Tibial nerve (tissue), 4 donors: ENCODE results near the gene ACBD3. TPM values are rescaled to one million over a fixed set of nuclear protein-coding genes. Genes with fewer than 3 reads are reported as not detected.

Experiments
- DNase-seq, 2 donors: peaks; one replicate each; pipeline ENCODE4 v3.0.0-alpha.2; 2019; ENCODE audit warnings: low spot score in 2 of 2
- H3K27ac ChIP-seq, 4 donors: fragments of 200-600 bp; sonication (generic) in 3 of 4; one replicate each; pipeline ENCODE4 v1.5.1; 2017 to 2019; ENCODE audit warnings: mild to moderate bottlenecking in 1 of 4
- H3K27me3 ChIP-seq, 2 donors: fragments of 200-600 bp; sonication (generic) in 1 of 2; one replicate each; pipeline versions ENCODE4 v1.5.1 to v1.6.0; 2017 to 2019
- H3K36me3 ChIP-seq, 3 donors: fragments of 200-600 bp; sonication (generic); one replicate each; pipeline ENCODE4 v1.5.1; 2018 to 2019
- H3K4me1 ChIP-seq, 4 donors: fragments of 200-600 bp; sonication (generic) in 3 of 4; one replicate each; pipeline ENCODE4 v1.5.1; 2017 to 2019
- H3K4me3 ChIP-seq, 4 donors: fragments of 200-600 bp; sonication (generic) in 3 of 4; one replicate each; pipeline ENCODE4 v1.5.1; 2017 to 2019; ENCODE audit warnings: mild to moderate bottlenecking in 1 of 4, moderate library complexity in 1 of 4
- H3K9me3 ChIP-seq, 4 donors: fragments of 200-600 bp; sonication (generic) in 3 of 4; one replicate each; pipeline ENCODE4 v1.5.1; 2017 to 2019
- CTCF ChIP-seq, 5 experiments: fragments of 200-600 bp in 3 of 5; fragments of 450-650 bp in 2 of 5; sonication (generic) in 3 of 5; IDR thresholded peaks; one replicate each; pipeline ENCODE4 v1.5.1; 2016 to 2019; ENCODE audit warnings: antibody characterized with exemption in 5 of 5, mild to moderate bottlenecking in 3 of 5, moderate library complexity in 2 of 5
- EP300 ChIP-seq, 2 donors: sonication (generic); formaldehyde crosslinking; IDR thresholded peaks; one replicate each; pipeline ENCODE4 v1.6.1; 2017; ENCODE audit warnings: antibody characterized with exemption in 2 of 2, mild to moderate bottlenecking in 1 of 2
- POLR2A ChIP-seq, 2 donors: fragments of 450-650 bp; IDR thresholded peaks; one replicate each; pipeline ENCODE4 v1.6.1; 2017; ENCODE audit warnings: antibody characterized with exemption in 2 of 2, mild to moderate bottlenecking in 2 of 2, moderate library complexity in 2 of 2
- WGBS, 2 donors: methylation state at CpG; one replicate each; pipeline ENCODE4 v1.1.5; 2018; 5-methylcytosine and 5-hydroxymethylcytosine counted together
- total RNA-seq, 4 donors: library from RNA; depleted of rRNA; stranded (reverse); fragments of >200 nt; gene quantifications; one replicate each; pipeline ENCODE4 v1.1.0, GENCODE V29; 2016

The ACBD3 gene
- total RNA-seq, 4 donors from 2014 or later, result 41.4 to 54.9 (median 45.4) TPM

- 88 to 96% methylated on average over 3 of the region's 3 CpGs for WGBS, 2 donors
- TF ChIP-seq CTCF (IDR thresholded peaks at IDR 0.05) (no peak), EP300 (IDR thresholded peaks at IDR 0.05) (no peak), POLR2A (IDR thresholded peaks at IDR 0.05) (no peak)
Measured at GRCh38 chr1:226202246-226202645, 15.7 kb upstream of the ACBD3 start.

GRCh38 chr1:226201029-226201593 is 14.6 kb upstream of the ACBD3 start:
- no peak overlapping the region for H3K27ac ChIP-seq
- DNase-seq, result no peak
- H3K27me3 ChIP-seq, result no peaks in the 10 kb centered on the region
- 50 to 60% methylated on average over 5 of the region's 5 CpGs for WGBS, 2 donors
- H3K4me1 ChIP-seq, result peaks cover 0 to 5% (median 0%) of the 10 kb centered on the region in 4 donors
- no peaks in the 10 kb centered on the region for H3K9me3 ChIP-seq
- H3K4me3 ChIP-seq, result no peak overlapping the region
- TF ChIP-seq CTCF (IDR thresholded peaks at IDR 0.05) (no peak), POLR2A (IDR thresholded peaks at IDR 0.05) (no peak), EP300 (IDR thresholded peaks at IDR 0.05) (no peak)
- no peaks in the 10 kb centered on the region for H3K36me3 ChIP-seq

More at GRCh38 chr1:226202246-226202645, 15.7 kb upstream of the ACBD3 start:
- Histone ChIP-seq H3K4me1 (no peaks in the 10 kb centered on the region), H3K27ac (no peak overlapping the region), H3K27me3 (no peaks in the 10 kb centered on the region), H3K36me3 (no peaks in the 10 kb centered on the region), H3K9me3 (no peaks in the 10 kb centered on the region), H3K4me3 (no peak overlapping the region)
- no peak for DNase-seq

DNA sequence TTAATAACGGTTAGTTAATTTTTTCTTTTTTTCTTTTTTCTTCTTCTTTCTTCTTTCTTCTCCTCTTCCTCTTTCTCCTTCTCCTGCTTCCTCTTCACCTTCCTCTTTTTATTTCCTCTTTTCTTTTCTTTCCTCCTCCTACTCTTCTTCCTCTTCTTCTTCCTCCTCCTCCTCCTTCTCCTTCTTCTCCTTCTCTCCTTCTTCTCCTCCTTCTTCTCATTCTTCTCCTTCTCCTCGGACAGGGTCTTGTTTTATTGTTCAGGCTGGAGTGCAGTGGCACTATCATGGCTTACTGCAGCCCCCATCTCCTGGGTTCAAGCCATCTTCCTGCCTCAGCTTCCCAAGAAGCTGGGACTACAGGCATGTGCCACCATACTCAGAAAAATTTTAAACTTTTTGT is 13.4 kb upstream of the ACBD3 start:
- Histone ChIP-seq H3K27ac (no peak overlapping the region), H3K27me3 (no peaks in the 10 kb centered on the region), H3K4me3 (no peak overlapping the region), H3K36me3 (no peaks in the 10 kb centered on the region), H3K9me3 (no peaks in the 10 kb centered on the region), H3K4me1 (peaks cover 0 to 5% (median 0%) of the 10 kb centered on the region in 4 donors)
- DNase-seq, result no peak
- 66 to 67% methylated on average over 2 of the region's 2 CpGs for WGBS, 2 donors
- TF ChIP-seq CTCF (IDR thresholded peaks at IDR 0.05) (no peak), POLR2A (IDR thresholded peaks at IDR 0.05) (no peak), EP300 (IDR thresholded peaks at IDR 0.05) (no peak)

DNA sequence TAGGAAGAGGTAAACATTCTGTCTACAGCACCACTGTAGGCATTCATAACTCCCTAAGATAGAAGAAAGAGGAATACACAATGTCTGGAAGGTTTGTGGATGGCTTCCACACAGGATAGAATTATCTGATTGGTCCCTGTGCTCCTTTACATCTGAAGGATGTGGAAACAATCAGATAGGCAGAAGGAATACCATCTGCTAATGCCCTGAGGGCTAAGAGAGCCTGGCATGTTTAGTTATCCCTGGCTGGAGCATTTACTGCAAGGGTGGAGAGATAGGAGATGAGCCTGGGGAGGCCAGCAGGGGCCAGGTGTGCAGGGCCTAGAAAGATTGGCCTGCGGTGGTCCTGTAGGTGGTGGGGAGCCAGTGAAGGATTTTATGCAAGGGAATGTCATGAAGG is 8.6 kb upstream of the ACBD3 start:
- H3K4me3 ChIP-seq, result no peak overlapping the region
- H3K36me3 ChIP-seq, result no peaks in the 10 kb centered on the region
- peaks cover 0 to 5% (median 0%) of the 10 kb centered on the region in 4 donors for H3K4me1 ChIP-seq
- DNase-seq, result no peak
- H3K27ac ChIP-seq, result no peak overlapping the region
- 81 to 94% methylated on average over 1 of the region's 1 CpG for WGBS, 2 donors
- TF ChIP-seq EP300 (IDR thresholded peaks at IDR 0.05) (no peak), CTCF (IDR thresholded peaks at IDR 0.05) (no peak), POLR2A (IDR thresholded peaks at IDR 0.05) (no peak)
- H3K9me3 ChIP-seq, result no peaks in the 10 kb centered on the region
- no peaks in the 10 kb centered on the region for H3K27me3 ChIP-seq

DNA sequence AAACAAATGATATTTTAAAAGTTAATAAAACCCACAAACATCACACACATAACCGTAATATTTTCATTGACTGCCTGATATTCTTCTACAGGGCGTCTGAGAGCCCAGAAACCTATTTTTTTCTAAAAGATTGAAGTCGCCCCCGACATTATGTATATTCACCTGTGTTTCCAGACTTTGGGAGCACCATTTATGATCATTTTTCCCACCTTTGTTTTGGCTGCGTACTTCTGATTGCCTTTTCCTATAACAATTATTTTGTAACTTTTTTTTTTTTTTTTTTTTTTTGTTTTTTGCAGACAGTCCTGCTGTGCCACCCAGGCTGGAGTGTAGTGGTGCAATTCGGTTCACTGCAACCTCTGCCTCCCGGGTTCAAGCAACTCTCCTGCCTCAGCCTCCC is 839 bp upstream of the ACBD3 start:
- Histone ChIP-seq H3K27ac (peak overlapping the region in 3 of 4 donors; percentile 92 to 99 (median 96)), H3K9me3 (no peaks in the 10 kb centered on the region), H3K4me1 (peaks cover 0 to 40% (median 23%) of the 10 kb centered on the region in 4 donors), H3K27me3 (no peaks in the 10 kb centered on the region), H3K36me3 (no peaks in the 10 kb centered on the region), H3K4me3 (peak overlapping the region in 3 of 4 donors; percentile 80 to 98 (median 86))
- no peak for DNase-seq
- 79 to 83% methylated on average over 7 of the region's 7 CpGs for WGBS, 2 donors
- TF ChIP-seq CTCF (IDR thresholded peaks at IDR 0.05) (no peak), EP300 (IDR thresholded peaks at IDR 0.05) (no peak), POLR2A (IDR thresholded peaks at IDR 0.05) (no peak)
